A673 (cell line): ENCODE results near the gene GPR17. TPM values are rescaled to one million over a fixed set of nuclear protein-coding genes. Genes with fewer than 3 reads are reported as not detected.

Source experiments
- BruUV-seq: library from RNA; stranded (reverse); fragments of 400-500 nt; replicated peaks from 2 replicates; lab custom pipeline; 2021; lab: Mats Ljungman, UMichigan
- CTCF ChIA-PET: fragments of 300-600 bp; sonication (Branson Sonifier 250); formaldehyde crosslinking; loops from one replicate; lab custom pipeline; 2022; ENCODE audit warnings: antibody characterized with exemption; lab: Charles Lee
- POLR2A ChIA-PET: fragments of 300-600 bp; sonication (Branson Sonifier 250); formaldehyde crosslinking; loops from one replicate; lab custom pipeline; 2022; ENCODE audit warnings: antibody characterized with exemption; ENCODE audit not compliant: low non-redundant PET; lab: Charles Lee
- DNase-seq: peaks from one replicate; pipeline ENCODE4 v3.0.0-alpha.2; 2015; ENCODE audit warnings: low spot score
- H3K27ac ChIP-seq: fragments of 200-600 bp; sonication (generic); 2 replicates; pipeline ENCODE4 v1.5.1; 2016; ENCODE audit warnings: mixed run types, low read depth, mild to moderate bottlenecking, mixed read lengths, antibody characterized with exemption, low read length; ENCODE audit not compliant: poor library complexity, severe bottlenecking
- H3K27me3 ChIP-seq: fragments of 200-600 bp; sonication (generic); replicated peaks from 2 replicates; pipeline ENCODE4 v1.6.1; 2017; ENCODE audit warnings: mixed run types, low read depth, mild to moderate bottlenecking, mixed read lengths, antibody characterized with exemption, low read length; ENCODE audit not compliant: insufficient read depth, poor library complexity
- H3K36me3 ChIP-seq: fragments of 200-600 bp; sonication (generic); 2 replicates; pipeline ENCODE4 v1.6.1; 2016; ENCODE audit warnings: mixed run types, mild to moderate bottlenecking, mixed read lengths, antibody characterized with exemption, low read length; ENCODE audit not compliant: insufficient read depth, poor library complexity, severe bottlenecking
- H3K4me1 ChIP-seq: fragments of 200-600 bp; sonication (generic); 2 replicates; pipeline ENCODE4 v1.6.1; 2017; ENCODE audit warnings: mixed run types, mild to moderate bottlenecking, mixed read lengths, antibody characterized with exemption, low read length; ENCODE audit not compliant: insufficient read depth, poor library complexity, severe bottlenecking
- H3K4me3 ChIP-seq: fragments of 200-600 bp; sonication (generic); 2 replicates; pipeline ENCODE4 v1.5.1; 2016; ENCODE audit warnings: low read depth, mixed run types, mild to moderate bottlenecking, mixed read lengths, low read length; ENCODE audit not compliant: poor library complexity, severe bottlenecking
- H3K9me3 ChIP-seq: fragments of 200-600 bp; sonication (generic); 2 replicates; pipeline ENCODE4 v1.6.1; 2016; ENCODE audit warnings: mixed run types, low read depth, mild to moderate bottlenecking, mixed read lengths, antibody characterized with exemption, low read length; ENCODE audit not compliant: poor library complexity, severe bottlenecking
- EZH2 ChIP-seq: fragments of 200-600 bp; sonication (generic); IDR thresholded peaks from 2 replicates; pipeline ENCODE4 v1.6.1; 2017; ENCODE audit warnings: borderline replicate concordance, low read depth, mild to moderate bottlenecking, mixed read lengths, antibody characterized with exemption, low read length; ENCODE audit not compliant: poor library complexity, severe bottlenecking
- intact Hi-C: fragments of 100-400 bp; cut with micrococcal nuclease; formaldehyde crosslinking; loops from one replicate; pipeline ENCODE4 v1.10.0; 2022; ENCODE audit not compliant: unreplicated experiment
- total RNA-seq: library from RNA; stranded (reverse); gene quantifications from 2 replicates; pipeline ENCODE4 v1.2.3, GENCODE V29; 2021
- TF ChIP-seq, protein P1 (sequence below): fragments of 300-800, 200-600 bp; sonication (generic); conservative IDR thresholded peaks from 2 replicates; pipeline ENCODE4 v1.5.1; 2017; ENCODE audit warnings: low read depth, mild to moderate bottlenecking, antibody characterized with exemption, low read length, moderate library complexity, mixed read lengths

GPR17 gene
- total RNA-seq, 1 experiment from 2014 or later: 0.45 TPM

DNA sequence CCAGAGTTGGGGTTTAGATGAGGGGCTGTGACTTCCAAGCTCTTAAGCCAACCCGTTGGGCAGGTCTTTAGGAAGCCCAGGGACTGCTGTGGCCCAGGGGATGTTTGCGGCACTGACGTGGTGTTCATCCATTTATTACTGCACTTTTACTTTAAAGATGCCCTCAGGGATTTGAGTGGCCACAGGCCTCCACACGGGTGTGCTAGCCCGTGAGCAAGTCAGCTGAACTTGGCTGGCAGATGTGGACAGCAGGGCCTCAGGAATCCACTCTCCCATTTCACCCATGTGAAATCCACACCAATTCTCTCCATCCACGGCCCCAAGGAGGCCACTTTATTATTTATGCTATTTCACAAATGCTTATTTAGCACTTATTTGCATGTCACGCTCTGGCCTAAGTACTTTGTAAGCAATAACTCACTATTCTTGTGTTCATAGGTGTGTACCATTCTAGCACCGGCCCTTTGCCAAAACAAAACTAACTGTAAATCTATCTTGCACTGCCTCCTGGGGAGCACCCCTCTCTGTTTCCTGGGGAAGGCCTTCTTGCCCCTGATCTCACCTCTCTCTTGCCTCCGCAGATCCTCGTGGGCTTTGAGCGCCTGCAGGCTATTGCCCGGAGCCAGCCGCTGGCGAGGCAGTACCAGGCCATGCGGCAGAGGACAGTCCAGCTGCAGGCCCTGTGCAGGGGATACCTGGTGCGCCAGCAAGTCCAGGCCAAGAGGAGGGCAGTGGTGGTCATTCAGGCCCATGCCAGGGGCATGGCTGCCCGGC is 39.1 kb upstream of the GPR17 start:
- no peaks in the 10 kb centered on the region for H3K36me3 ChIP-seq
- ChIA-PET POLR2A (no interaction called here), CTCF (no interaction called here)
- intact Hi-C loops: no loop called here
- no peak for TF ChIP-seq EZH2
- TF ChIP-seq, protein P1, sequence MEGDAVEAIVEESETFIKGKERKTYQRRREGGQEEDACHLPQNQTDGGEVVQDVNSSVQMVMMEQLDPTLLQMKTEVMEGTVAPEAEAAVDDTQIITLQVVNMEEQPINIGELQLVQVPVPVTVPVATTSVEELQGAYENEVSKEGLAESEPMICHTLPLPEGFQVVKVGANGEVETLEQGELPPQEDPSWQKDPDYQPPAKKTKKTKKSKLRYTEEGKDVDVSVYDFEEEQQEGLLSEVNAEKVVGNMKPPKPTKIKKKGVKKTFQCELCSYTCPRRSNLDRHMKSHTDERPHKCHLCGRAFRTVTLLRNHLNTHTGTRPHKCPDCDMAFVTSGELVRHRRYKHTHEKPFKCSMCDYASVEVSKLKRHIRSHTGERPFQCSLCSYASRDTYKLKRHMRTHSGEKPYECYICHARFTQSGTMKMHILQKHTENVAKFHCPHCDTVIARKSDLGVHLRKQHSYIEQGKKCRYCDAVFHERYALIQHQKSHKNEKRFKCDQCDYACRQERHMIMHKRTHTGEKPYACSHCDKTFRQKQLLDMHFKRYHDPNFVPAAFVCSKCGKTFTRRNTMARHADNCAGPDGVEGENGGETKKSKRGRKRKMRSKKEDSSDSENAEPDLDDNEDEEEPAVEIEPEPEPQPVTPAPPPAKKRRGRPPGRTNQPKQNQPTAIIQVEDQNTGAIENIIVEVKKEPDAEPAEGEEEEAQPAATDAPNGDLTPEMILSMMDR: no peak
- DNase-seq: no peak
- no peaks in the 10 kb centered on the region for H3K27me3 ChIP-seq
- no TSS peak for BruUV-seq
- no peak overlapping the region for H3K4me3 ChIP-seq
- no peak overlapping the region for H3K27ac ChIP-seq
- no peaks in the 10 kb centered on the region for H3K4me1 ChIP-seq
- peaks cover 3% of the 10 kb centered on the region for H3K9me3 ChIP-seq

DNA sequence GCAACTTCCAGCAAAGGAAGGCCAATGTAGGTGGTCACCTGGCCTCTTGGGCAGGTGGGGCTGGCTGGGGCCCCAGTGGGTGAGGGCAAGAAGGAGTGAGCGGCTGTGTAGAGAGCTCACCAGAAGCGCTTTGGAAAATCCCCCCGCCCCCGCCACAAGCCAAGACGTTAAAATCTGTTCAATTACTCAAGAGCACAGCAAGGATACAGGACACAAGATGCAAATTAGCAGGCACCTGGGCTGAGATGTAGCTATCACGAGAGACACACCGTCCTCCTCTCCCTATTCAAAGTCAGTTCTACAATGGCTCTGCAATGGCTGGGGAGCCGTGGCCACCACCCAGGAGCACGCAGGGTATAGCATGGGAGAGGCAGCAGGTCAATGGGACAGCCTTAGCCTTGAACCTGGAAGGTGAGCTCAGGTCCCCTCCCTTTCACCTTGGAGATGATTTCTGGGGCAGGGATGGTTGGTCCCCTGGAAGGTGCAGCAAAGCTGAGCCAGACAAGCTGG is 38.5 kb upstream of the GPR17 start:
- Histone ChIP-seq H3K36me3 (no peaks in the 10 kb centered on the region), H3K27ac (no peak overlapping the region), H3K27me3 (no peaks in the 10 kb centered on the region), H3K9me3 (no peaks in the 10 kb centered on the region), H3K4me3 (no peak overlapping the region), H3K4me1 (no peaks in the 10 kb centered on the region)
- ChIA-PET POLR2A (no interaction called here), CTCF (no interaction called here)
- TF ChIP-seq EZH2: no peak
- TF ChIP-seq, protein P1: no peak
- intact Hi-C loops: no loop called here
- DNase-seq: no peak
- BruUV-seq: no TSS peak

DNA sequence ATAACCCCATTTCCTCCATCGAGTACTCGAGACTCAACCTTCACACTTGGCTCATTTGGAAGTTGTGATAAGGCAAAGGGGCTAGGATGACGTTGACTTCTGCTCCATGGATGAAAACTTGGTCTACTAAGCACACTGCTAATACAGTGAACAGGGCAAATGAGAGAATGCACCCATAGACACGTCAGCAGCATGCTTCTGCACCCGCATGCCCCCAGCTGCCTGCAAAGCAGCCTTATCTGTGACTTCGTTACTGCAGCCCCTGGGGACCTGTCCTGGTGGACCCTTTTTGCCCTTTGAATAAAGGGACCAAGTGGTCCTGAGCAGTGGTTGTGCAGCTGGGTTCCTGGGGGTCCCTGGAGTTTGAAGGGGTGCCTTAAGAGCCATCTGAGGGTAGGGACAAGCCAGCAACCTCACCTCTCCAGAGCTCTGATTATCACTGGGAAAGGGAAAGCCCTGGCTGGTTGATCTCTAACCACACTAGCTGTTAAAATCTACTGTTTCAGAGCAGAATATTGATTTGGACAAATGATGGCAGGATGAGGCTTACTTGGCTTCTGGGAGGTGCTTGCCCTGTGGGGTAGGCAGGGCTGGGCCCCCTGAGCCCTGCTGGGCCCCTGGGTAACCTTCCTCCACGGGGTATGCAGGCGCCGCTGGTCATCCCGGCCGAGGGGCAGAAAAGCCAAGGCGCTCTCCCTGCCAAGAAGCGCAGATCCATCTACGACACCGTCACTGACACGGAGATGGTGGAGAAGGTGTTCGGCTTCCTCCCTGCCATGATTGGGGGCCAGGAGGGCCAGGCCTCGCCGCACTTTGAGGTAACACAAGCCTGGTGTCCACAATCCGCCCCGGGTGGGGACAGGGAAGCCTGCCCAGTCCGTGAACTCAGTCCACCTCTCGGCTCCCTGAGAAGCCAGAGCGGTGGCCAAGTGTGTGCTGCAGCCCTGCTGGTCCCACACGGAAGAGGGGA is 37.6 kb upstream of the GPR17 start:
- Histone ChIP-seq H3K36me3 (no peaks in the 10 kb centered on the region), H3K4me3 (no peak overlapping the region), H3K4me1 (no peaks in the 10 kb centered on the region), H3K9me3 (peaks cover 6% of the 10 kb centered on the region), H3K27ac (no peak overlapping the region), H3K27me3 (no peaks in the 10 kb centered on the region)
- no TSS peak for BruUV-seq
- CTCF ChIA-PET: no interaction called here
- no peak for DNase-seq
- POLR2A ChIA-PET: no interaction called here
- intact Hi-C loops: no loop called here
- TF ChIP-seq, protein P1: no peak
- no peak for TF ChIP-seq EZH2
